GM12875 (cell line): Measurements from ENCODE around the gene KCNIP4.

Source experiments
- H3K4me3 ChIP-seq: one replicate; pipeline ENCODE4 v1.5.1; 2011; ENCODE audit warnings: low read depth, low read length, control low read depth
- CTCF ChIP-seq: IDR thresholded peaks from 2 replicates; pipeline ENCODE4 v1.5.1; 2011; ENCODE audit warnings: low read depth, mild to moderate bottlenecking, control low read depth, inconsistent platforms, low read length, moderate library complexity, borderline replicate concordance; ENCODE audit not compliant: insufficient read depth

Gene KCNIP4

GRCh38 chr4:21136051-21136630 lies 812.4 kb downstream of the KCNIP4 start:
- TF ChIP-seq CTCF = no peak
- H3K4me3 ChIP-seq = no peak overlapping the region

GRCh38 chr4:21134994-21135393 lies 813.6 kb downstream of the KCNIP4 start:
- no peak for TF ChIP-seq CTCF
- no peak overlapping the region for H3K4me3 ChIP-seq

GRCh38 chr4:21130606-21131005 lies 818.0 kb downstream of the KCNIP4 start:
- H3K4me3 ChIP-seq = no peak overlapping the region
- TF ChIP-seq CTCF = no peak

GRCh38 chr4:21126014-21126512 lies 822.5 kb downstream of the KCNIP4 start:
- H3K4me3 ChIP-seq = no peak overlapping the region
- no peak for TF ChIP-seq CTCF

- TF ChIP-seq CTCF = no peak
- H3K4me3 ChIP-seq = no peak overlapping the region
Measured at GRCh38 chr4:21118301-21118700, 830.3 kb downstream of the KCNIP4 start.

GRCh38 chr4:21117541-21118180 lies 830.9 kb downstream of the KCNIP4 start:
- no peak for TF ChIP-seq CTCF
- H3K4me3 ChIP-seq = no peak overlapping the region
